ENCODE results near the gene FBXO42. TPM values are rescaled to one million over a fixed set of nuclear protein-coding genes. Genes with fewer than 3 reads are reported as not detected.

FBXO42 gene
- total and polyA plus RNA-seq, 2 of the 4 experiments (the other 2 are of a cell fraction): 12.0 to 18.8 TPM

GRCh38 chr1:16258591-16259135 lies 93.6 kb downstream of the FBXO42 start:
- BruUV-seq (replicated peaks): no TSS peak
- no peak for TF ChIP-seq BHLHE40 (IDR thresholded peaks at IDR 0.05; ENCODE audit: low read depth, low read length)
- TF ChIP-seq CHD1 (IDR thresholded peaks at IDR 0.05; ENCODE audit: low read depth, low read length): no peak
- peak; percentile 39; the same call in 1 of the 2 replicates for TF ChIP-seq CEBPB (IDR thresholded peaks at IDR 0.05; ENCODE audit: low read depth, low read length)
- TF ChIP-seq CTCF (conservative IDR thresholded peaks at IDR 0.05; ENCODE audit: low read depth, low read length): no peak
- no peak for TF ChIP-seq RFX5 (IDR thresholded peaks at IDR 0.05; ENCODE audit: low read depth, low read length)
- no peak for TF ChIP-seq MAFK (IDR thresholded peaks at IDR 0.05; ENCODE audit: low read depth, low read length)
- Histone ChIP-seq H3K4me1 (ENCODE audit: control insufficient read depth, insufficient read depth, low read length) (peaks cover 15% of the 10 kb centered on the region), H3K4ac (ENCODE audit: low read depth, low read length) (peak overlapping the region; percentile 57; the same call in 1 of the 2 replicates), H3K18ac (ENCODE audit: low read depth, low read length) (peak overlapping the region; percentile 9; the same call in 1 of the 2 replicates), H3K56ac (ENCODE audit: extremely low read depth, insufficient read depth, low read length) (no peak overlapping the region; the same call in 1 of the 2 replicates), H3K79me1 (ENCODE audit: low read depth in 1 of 2, low read length in 2 of 2) (peaks cover 40 to 69% of the 10 kb centered on the region in 2 experiments), H3K14ac (replicated peaks; ENCODE audit: low read depth, low read length) (peak overlapping the region; percentile 55), H3K4me3 (ENCODE audit: insufficient read depth, low read depth, low read length) (no peak overlapping the region), H2BK15ac (ENCODE audit: low read depth, low read length) (0 out of 3 replicates have a peak overlapping the region, but pooled peaks have one; percentile 48), H4K20me1 (ENCODE audit: insufficient read depth, low read length) (peaks cover 3% of the 10 kb centered on the region; the same call in 1 of the 2 replicates), H4K91ac (ENCODE audit: insufficient read depth, low read depth, low read length) (peak overlapping the region; percentile 8; the same call in 1 of the 2 replicates), H2BK5ac (ENCODE audit: low read depth, low read length, poor library complexity, severe bottlenecking) (peak overlapping the region; percentile 38), H2AK5ac (ENCODE audit: low read depth, low read length) (peak overlapping the region; percentile 59; the same call in 1 of the 2 replicates), H2BK20ac (ENCODE audit: low read depth, low read length) (0 out of 2 replicates have a peak overlapping the region, but pooled peaks have one; percentile 24), H3K36me3 (ENCODE audit: control insufficient read depth, insufficient read depth, low read length) (peaks cover 12% of the 10 kb centered on the region), H3K27me3 (ENCODE audit: control insufficient read depth, insufficient read depth, low read length) (no peaks in the 10 kb centered on the region), H2AK9ac (replicated peaks; ENCODE audit: low read depth, low read length, poor library complexity) (no peak overlapping the region), H4K5ac (ENCODE audit: low read depth, low read length) (peak overlapping the region; percentile 7; the same call in 1 of the 2 replicates), H3K9ac (ENCODE audit: low read depth, low read length) (no peak overlapping the region), H3K27ac (ENCODE audit: insufficient read depth, low read length) (no peak overlapping the region), H4K8ac (ENCODE audit: low read depth in 2 of 2, low read length in 2 of 2) (peak overlapping the region in 1 of 2 experiments; percentile 41; a peak in 2 of 4 replicates), H2BK120ac (ENCODE audit: low read depth, low read length) (peak overlapping the region; percentile 54; the same call in 1 of the 2 replicates), H3K9me3 (ENCODE audit: control insufficient read depth, insufficient read depth, low read length) (no peaks in the 10 kb centered on the region), H3K9me1 (ENCODE audit: insufficient read depth, low read length) (peaks cover 13% of the 10 kb centered on the region; the same call in 1 of the 2 replicates), H3K23ac (ENCODE audit: low read depth, low read length) (peak overlapping the region; percentile 35; the same call in 1 of the 2 replicates), H3K4me2 (ENCODE audit: low read depth, low read length) (no peak overlapping the region), H2AFZ (replicated peaks; ENCODE audit: low read length, poor library complexity) (no peak overlapping the region)
- no CpG with 5 or more reads among the region's 9 CpGs for WGBS, 2 experiments (ENCODE audit: extremely low coverage in 2 of 2, insufficient read length in 1 of 2)
- ChIA-PET POLR2A (ENCODE audit: unreplicated experiment) (no interaction called here), CTCF (interaction anchor here (0.5 kb wide), 1 partner anchor 97 kb away, joined by 3 read pairs; no protein-coding TSS in a partner anchor)
- intact Hi-C loops (cut with micrococcal nuclease) (no loop called here), in situ Hi-C loops (cut with MboI; ENCODE audit: low sequenced_read_pairs) (no loop called here), dilution Hi-C loops (cut with HindIII; ENCODE audit: low sequenced_read_pairs, unreplicated experiment) (no loop called here)
- DNase-seq: peak; percentile 29
- no peak for ATAC-seq (ENCODE audit: low read depth)

Measured in IMR-90 (cell line).